Inflammatory macrophage (primary cell): ENCODE measurements around the gene MROH2B.

Experiments used
- DNase-seq, 2 donors: peaks; one replicate each; pipeline ENCODE4 v3.0.0-alpha.2; 2020 to 2022

Gene MROH2B

DNA sequence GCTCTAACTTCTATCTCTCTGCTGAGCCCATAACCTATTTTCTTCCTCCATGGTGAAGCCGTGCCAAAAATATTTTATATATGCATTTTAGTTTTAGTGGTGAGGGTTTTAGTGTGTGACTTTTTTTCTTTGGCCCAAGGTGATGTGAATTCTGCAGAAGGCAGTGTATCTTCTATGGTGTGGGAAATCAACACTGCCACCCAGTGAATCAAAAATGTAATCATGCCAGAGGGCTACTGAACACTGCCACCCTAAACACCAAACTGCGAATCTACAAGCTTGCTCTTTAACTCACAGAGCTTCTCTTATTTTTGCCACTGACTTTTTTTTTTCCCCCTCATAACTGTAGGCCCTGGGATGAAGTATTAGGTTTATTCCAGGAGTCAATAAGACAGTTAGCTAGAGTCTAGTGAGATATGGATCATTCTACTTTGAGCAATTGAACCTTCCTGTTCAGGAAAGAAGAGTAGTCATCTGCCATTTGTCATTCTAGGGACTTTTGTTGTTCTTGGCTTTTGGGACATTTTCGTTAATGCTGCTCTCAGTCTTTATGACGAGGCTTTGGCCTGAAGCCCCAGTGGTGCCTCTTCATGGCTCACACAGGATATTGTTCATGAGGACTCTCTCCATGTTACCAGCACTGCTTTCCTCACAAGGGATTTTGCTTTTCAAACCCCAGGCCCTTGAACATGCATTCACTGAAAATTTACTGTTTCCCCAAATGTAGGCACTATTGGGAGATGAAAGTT lies 108.8 kb downstream of the MROH2B start:
- DNase-seq: no peak

DNA sequence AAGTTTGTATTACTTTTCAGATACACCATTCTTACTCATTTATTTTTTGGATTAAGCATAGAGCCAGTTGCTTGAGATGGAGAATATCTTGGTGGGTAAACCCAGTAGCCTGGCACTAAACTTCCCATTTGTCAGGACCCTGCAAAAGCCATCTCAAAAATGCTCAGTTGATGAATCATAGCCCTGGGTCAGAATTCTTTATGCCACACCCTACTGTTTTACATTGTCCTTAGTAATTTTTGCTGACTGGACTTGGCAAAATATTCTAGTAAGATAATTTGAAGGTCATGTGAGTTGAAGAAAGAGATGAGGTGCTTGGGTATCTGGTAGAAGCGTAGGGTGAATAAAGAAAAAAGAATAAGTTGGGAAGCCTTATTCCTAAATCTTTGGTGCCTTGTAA lies 111.1 kb downstream of the MROH2B start:
- DNase-seq: no peak

DNA sequence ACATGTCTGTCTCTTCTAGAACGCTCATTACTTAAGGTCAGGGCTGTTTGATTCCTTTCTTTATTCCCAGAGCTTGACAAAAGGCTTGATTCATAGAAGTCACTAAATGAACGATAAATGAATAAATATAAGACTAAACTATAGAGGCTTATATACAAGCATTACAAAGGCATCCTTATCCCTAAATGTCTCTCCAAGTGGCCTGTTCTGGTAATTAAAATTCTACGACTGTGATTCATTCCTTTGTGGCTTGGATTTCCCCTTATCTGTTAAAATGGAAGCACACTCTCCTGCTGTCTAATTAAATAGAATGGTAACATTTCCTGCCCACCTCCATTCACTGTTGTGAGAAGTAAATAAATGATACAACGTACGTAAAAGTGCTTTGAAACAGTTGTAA lies 112.3 kb downstream of the MROH2B start:
- no peak for DNase-seq

DNA sequence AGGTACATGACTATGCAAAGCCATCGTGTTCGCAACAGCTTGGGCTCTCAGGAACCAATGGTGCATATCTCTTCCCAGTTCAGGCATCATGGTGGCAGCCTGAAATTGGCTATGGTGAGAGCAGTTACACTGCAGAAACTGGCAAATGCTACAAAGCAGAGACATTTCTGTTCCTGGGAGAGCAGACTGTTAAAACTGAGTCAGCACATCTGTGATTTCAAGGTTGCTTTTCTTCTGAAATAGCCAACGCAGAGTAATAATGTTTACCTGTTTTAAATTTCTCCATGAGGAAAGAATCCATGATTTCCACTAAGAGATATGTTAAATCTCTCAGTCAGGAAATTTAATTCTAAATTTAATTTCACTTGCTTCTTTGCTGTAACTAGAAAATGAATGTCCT lies 114.1 kb downstream of the MROH2B start:
- DNase-seq: no peak

DNA sequence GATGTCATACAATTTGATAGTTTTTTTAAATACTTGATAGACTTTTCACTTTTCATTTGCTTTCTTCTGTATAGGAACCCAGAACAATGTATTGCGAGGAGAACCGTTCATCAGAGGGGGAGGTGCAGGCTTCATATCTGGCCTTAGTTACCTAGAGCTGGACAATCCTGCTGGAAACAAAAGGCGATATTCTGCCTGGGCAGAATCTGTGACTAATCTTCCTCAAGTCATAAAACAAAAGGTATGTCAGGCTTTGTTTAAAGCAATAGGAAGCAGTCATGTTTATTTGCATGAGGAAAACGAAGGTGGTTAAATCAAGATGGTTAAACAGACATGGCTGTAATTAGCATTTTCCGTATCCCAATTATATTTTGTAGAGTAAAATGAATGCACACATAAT lies 115.8 kb downstream of the MROH2B start:
- no peak for DNase-seq
